Suppressor macrophage treated with lipopolysaccharide for 4 hours (primary cell): Measurements from ENCODE around the gene TXK.

Experiments
- DNase-seq: peaks from one replicate; pipeline ENCODE4 v3.0.0-alpha.2; 2020

Gene TXK

GRCh38 chr4:48046059-48046458, 88.0 kb downstream of the TXK start:
- DNase-seq: no peak

- DNase-seq: no peak
These were observed 89.8 kb downstream of the TXK start for GRCh38 chr4:48044298-48044697.

GRCh38 chr4:48043504-48043903, 90.5 kb downstream of the TXK start:
- DNase-seq: no peak

- DNase-seq: no peak
These were observed 91.0 kb downstream of the TXK start for GRCh38 chr4:48042979-48043461.

- DNase-seq: no peak
These were observed 92.4 kb downstream of the TXK start for GRCh38 chr4:48041535-48042137.

- DNase-seq: no peak
These were observed 94.5 kb downstream of the TXK start for GRCh38 chr4:48039561-48039960.

GRCh38 chr4:48038666-48039065, 95.4 kb downstream of the TXK start:
- no peak for DNase-seq

GRCh38 chr4:48037117-48037462, 97.0 kb downstream of the TXK start:
- DNase-seq: no peak

- no peak for DNase-seq
These were observed 98.1 kb downstream of the TXK start for GRCh38 chr4:48035952-48036351.

GRCh38 chr4:48033825-48034413, 100.1 kb downstream of the TXK start:
- DNase-seq: peak; percentile 49

GRCh38 chr4:48033412-48033811, 100.6 kb downstream of the TXK start:
- DNase-seq: no peak

- no peak for DNase-seq
These were observed 101.3 kb downstream of the TXK start for GRCh38 chr4:48032721-48033120.

GRCh38 chr4:48031802-48032525, 102.1 kb downstream of the TXK start:
- DNase-seq: no peak

- no peak for DNase-seq
These were observed 103.6 kb downstream of the TXK start for GRCh38 chr4:48030470-48030869.

- DNase-seq: no peak
These were observed 105.4 kb downstream of the TXK start for GRCh38 chr4:48028696-48029095.

GRCh38 chr4:48027653-48028052, 106.4 kb downstream of the TXK start:
- DNase-seq: no peak

GRCh38 chr4:48025005-48025404, 109.0 kb downstream of the TXK start:
- no peak for DNase-seq

GRCh38 chr4:48024522-48024921, 109.5 kb downstream of the TXK start:
- DNase-seq: no peak

- no peak for DNase-seq
These were observed 111.8 kb downstream of the TXK start for GRCh38 chr4:48022192-48022799.

- DNase-seq: no peak
These were observed 113.0 kb downstream of the TXK start for GRCh38 chr4:48021100-48021499.

GRCh38 chr4:48018112-48018511, 115.9 kb downstream of the TXK start:
- DNase-seq: no peak

- DNase-seq: peak; percentile 62
These were observed 116.9 kb downstream of the TXK start for GRCh38 chr4:48017108-48017571.
